GM12878 (cell line): ENCODE results near the gene SLC30A7. TPM values are rescaled to one million over a fixed set of nuclear protein-coding genes. Genes with fewer than 3 reads are reported as not detected.
A peak's percentile ranks its signal among the peaks of the same experiment; 100 is the strongest.

Experiments used
- ATAC-seq: fragments of 200-7000 bp; cut with Tn5 transposase; 3 replicates; pipeline ENCODE4 v1.9.1; 2020; ENCODE audit warnings: mild to moderate bottlenecking, moderate library complexity
- BruUV-seq: library from RNA; stranded (reverse); fragments of 400-500 nt; replicated peaks from 2 replicates; lab custom pipeline; 2021; lab: Mats Ljungman, UMichigan
- CTCF ChIA-PET: fragments of 300-600 bp; sonication (Branson Sonifier 250); formaldehyde crosslinking; extraction: SDS; loops from one replicate; lab custom pipeline; 2021; ENCODE audit warnings: inconsistent platforms; lab: Yijun Ruan, JAX
- POLR2A ChIA-PET: fragments of 350-600 bp; formaldehyde crosslinking; extraction: SDS; loops from one replicate; lab custom pipeline; 2021; ENCODE audit warnings: inconsistent platforms; lab: Charles Lee
- RAD21 ChIA-PET: fragments of 300-600 bp; sonication (Branson Sonifier 250); formaldehyde crosslinking; loops from one replicate; lab custom pipeline; 2023; ENCODE audit warnings: antibody characterized with exemption; ENCODE audit not compliant: unreplicated experiment; lab: Charles Lee
- SMC1A ChIA-PET: fragments of 300-600 bp; sonication (Branson Sonifier 250); formaldehyde crosslinking; loops from one replicate; lab custom pipeline; 2023; ENCODE audit not compliant: unreplicated experiment, uncharacterized antibody; lab: Charles Lee
- DNase-seq: peaks from one replicate; pipeline ENCODE4 v3.0.0-alpha.2; 2011; ENCODE audit warnings: low read depth, low spot score
- FAIRE-seq: peaks from 3 replicates; lab custom pipeline; 2011; peaks lifted over from hg19 to GRCh38; lab: Jason Lieb, UNC
- H2AFZ ChIP-seq: 2 replicates; pipeline ENCODE4 v1.6.0; 2011; ENCODE audit warnings: low read depth, low read length, control low read depth; ENCODE audit not compliant: control insufficient read depth
- H3K27ac ChIP-seq: 2 replicates; pipeline ENCODE4 v1.5.1; 2011; ENCODE audit warnings: control low read depth; ENCODE audit not compliant: control insufficient read depth, insufficient read depth
- H3K27me3 ChIP-seq, 2 experiments: replicated peaks in 1 of 2; 2 replicates each; pipeline versions ENCODE4 v1.6.0 to v1.6.1; 2011; ENCODE audit warnings: low read length in 1 of 2; ENCODE audit not compliant: control insufficient read depth in 2 of 2, insufficient read depth in 2 of 2
- H3K36me3 ChIP-seq, 2 experiments: 2 replicates each; pipeline ENCODE4 v1.5.1; 2011; ENCODE audit warnings: low read length in 1 of 2; ENCODE audit not compliant: control insufficient read depth in 2 of 2, insufficient read depth in 2 of 2
- H3K4me1 ChIP-seq: 2 replicates; pipeline ENCODE4 v1.6.1; 2011; ENCODE audit warnings: mild to moderate bottlenecking, low read length, moderate library complexity, mixed read lengths; ENCODE audit not compliant: control insufficient read depth, insufficient read depth
- H3K4me2 ChIP-seq: 2 replicates; pipeline ENCODE4 v1.6.0; 2011; ENCODE audit warnings: control low read depth; ENCODE audit not compliant: control insufficient read depth, insufficient read depth
- H3K4me3 ChIP-seq: fragments of 200-600 bp; sonication (generic); 2 replicates; pipeline ENCODE4 v1.5.1; 2016
- H3K79me2 ChIP-seq: 2 replicates; pipeline ENCODE4 v1.6.0; 2011; ENCODE audit warnings: low read length; ENCODE audit not compliant: control insufficient read depth, insufficient read depth
- H3K9ac ChIP-seq: 2 replicates; pipeline ENCODE4 v1.8.0; 2011; ENCODE audit warnings: low read length, control low read depth, mixed read lengths; ENCODE audit not compliant: control insufficient read depth, insufficient read depth
- H3K9me3 ChIP-seq: replicated peaks from 3 replicates; pipeline ENCODE4 v1.5.1; 2011; ENCODE audit warnings: mild to moderate bottlenecking, low read length; ENCODE audit not compliant: control insufficient read depth, insufficient read depth
- H4K20me1 ChIP-seq: 2 replicates; pipeline ENCODE4 v1.6.0; 2011; ENCODE audit not compliant: control insufficient read depth, insufficient read depth
- CBFB ChIP-seq: IDR thresholded peaks from 2 replicates; pipeline ENCODE4 v1.6.1; 2016; ENCODE audit warnings: antibody characterized with exemption, low read depth
- CBX5 ChIP-seq: sonication (generic); IDR thresholded peaks from 2 replicates; pipeline ENCODE4 v1.6.1; 2016; ENCODE audit warnings: low read depth, moderate library complexity, mild to moderate bottlenecking, inconsistent platforms
- CREM ChIP-seq: IDR thresholded peaks from 2 replicates; pipeline ENCODE4 v1.6.1; 2014; ENCODE audit warnings: antibody characterized with exemption, low read depth
- E2F4 ChIP-seq: IDR thresholded peaks from 2 replicates; pipeline ENCODE4 v1.6.1; 2012; ENCODE audit warnings: low read depth, low read length, improper control_type of control experiment
- E2F8 ChIP-seq: fragments of 450-650 bp; IDR thresholded peaks from 2 replicates; pipeline ENCODE4 v1.6.1; 2018; ENCODE audit warnings: mild to moderate bottlenecking, low read depth, moderate library complexity; ENCODE audit not compliant: partially characterized antibody
- EGR1 ChIP-seq, 2 experiments: IDR thresholded peaks; 1 replicate in 1 of 2; 2 replicates in 1 of 2; pipeline ENCODE4 v1.6.1; 2011 to 2012; ENCODE audit warnings: low read depth in 2 of 2, low read length in 2 of 2, borderline replicate concordance in 1 of 2, mild to moderate bottlenecking in 1 of 2, moderate library complexity in 1 of 2
- FOXM1 ChIP-seq: IDR thresholded peaks from 2 replicates; pipeline ENCODE4 v1.6.1; 2012; ENCODE audit warnings: low read depth, mild to moderate bottlenecking, inconsistent platforms, low read length, moderate library complexity
- HDGF ChIP-seq: fragments of 450-650 bp; IDR thresholded peaks from 2 replicates; pipeline ENCODE4 v1.6.1; 2016; ENCODE audit warnings: antibody characterized with exemption
- LARP7 ChIP-seq: fragments of 450-650 bp; IDR thresholded peaks from 2 replicates; pipeline ENCODE4 v1.6.1; 2017; ENCODE audit warnings: mild to moderate bottlenecking
- MEF2A ChIP-seq: IDR thresholded peaks from 2 replicates; pipeline ENCODE4 v1.6.1; 2011; ENCODE audit warnings: low read depth, mild to moderate bottlenecking, low read length, moderate library complexity; ENCODE audit not compliant: insufficient read depth
- MTA3 ChIP-seq: IDR thresholded peaks from 2 replicates; pipeline ENCODE4 v1.6.1; 2012; ENCODE audit warnings: low read length, inconsistent platforms, borderline replicate concordance
- NFIC ChIP-seq: IDR thresholded peaks from 2 replicates; pipeline ENCODE4 v1.6.1; 2012; ENCODE audit warnings: low read depth, mild to moderate bottlenecking, inconsistent platforms, low read length, moderate library complexity
- NR2F1 ChIP-seq: fragments of 450-650 bp; conservative IDR thresholded peaks from 2 replicates; pipeline ENCODE4 v1.6.1; 2017; ENCODE audit warnings: mild to moderate bottlenecking
- POLR2A ChIP-seq: IDR thresholded peaks from 2 replicates; pipeline ENCODE4 v1.6.1; 2011; ENCODE audit warnings: low read depth, mild to moderate bottlenecking, low read length
- RB1 ChIP-seq: fragments of 450-650 bp; formaldehyde crosslinking; IDR thresholded peaks from 2 replicates; pipeline ENCODE4 v1.6.1; 2017; ENCODE audit warnings: mild to moderate bottlenecking, borderline replicate concordance
- SIN3A ChIP-seq: IDR thresholded peaks from 2 replicates; pipeline ENCODE4 v1.6.1; 2012; ENCODE audit warnings: low read depth, low read length, improper control_type of control experiment
- TAF1 ChIP-seq: IDR thresholded peaks from 2 replicates; pipeline ENCODE4 v1.6.1; 2011; ENCODE audit warnings: mild to moderate bottlenecking, low read depth, low read length, borderline replicate concordance
- TBL1XR1 ChIP-seq: IDR thresholded peaks from 2 replicates; pipeline ENCODE4 v1.6.1; 2012; ENCODE audit warnings: low read depth, low read length, improper control_type of control experiment
- WGBS: methylation state at CpG from one replicate; pipeline ENCODE4 v1.1.6; 2016; ENCODE audit warnings: low lambda C conversion rate; ENCODE audit not compliant: insufficient replicate concordance, insufficient coverage; ENCODE audit errors: missing lambda C conversion rate; 5-methylcytosine and 5-hydroxymethylcytosine counted together
- in situ Hi-C: fragments of 300-500 bp; cut with MboI; formaldehyde crosslinking; loops from 9 replicates; pipeline ENCODE4 v1.14.3; 2018; ENCODE audit warnings: mixed read lengths
- intact Hi-C: fragments of 100-400 bp; cut with micrococcal nuclease; formaldehyde crosslinking; loops from one replicate; pipeline ENCODE4 v1.14.2; 2022; ENCODE audit not compliant: unreplicated experiment
- polyA plus RNA-seq, 11 experiments: library from polyadenylated mRNA; depleted of rRNA in 4 of 11; unstranded in 6 of 11; stranded (reverse) in 5 of 11; fragments of >200 nt; fragmentation: Nextera tagmentation in 4 of 11; fragmentation: Illumina TruSeq in 1 of 11; extraction: Ambion mirVana in 4 of 11; extraction: Trizol in 1 of 11; gene quantifications; 1 replicate in 1 of 11; 2 replicates in 10 of 11; pipeline versions ENCODE4 v1.2.1 to v1.2.3, GENCODE V29; 2011 to 2016; ENCODE audit warnings: inconsistent platforms in 2 of 11, missing spikeins in 2 of 11, low read depth in 1 of 11
- total RNA-seq, 4 experiments: library from RNA; depleted of rRNA in 3 of 4; stranded (reverse); fragments of >200 nt in 3 of 4; fragmentation: Illumina TruSeq in 1 of 4; extraction: Trizol in 1 of 4; gene quantifications; 2 replicates each; pipeline versions ENCODE4 v1.2.1 to v1.2.3, GENCODE V29; 2013 to 2021
- TF ChIP-seq, protein P1 (sequence below): IDR thresholded peaks from 2 replicates; pipeline ENCODE4 v1.6.1; 2011; ENCODE audit warnings: borderline replicate concordance, low read depth, mild to moderate bottlenecking, moderate library complexity, mixed read lengths, low read length; ENCODE audit not compliant: insufficient read depth; ENCODE audit errors: extremely low read length

SLC30A7 gene
- total and polyA plus RNA-seq, 10 of the 15 experiments (the other 5 are each of a cell fraction or from before 2014, with no cell fraction given), result 4.4 to 23.3 (median 16.9) TPM

DNA sequence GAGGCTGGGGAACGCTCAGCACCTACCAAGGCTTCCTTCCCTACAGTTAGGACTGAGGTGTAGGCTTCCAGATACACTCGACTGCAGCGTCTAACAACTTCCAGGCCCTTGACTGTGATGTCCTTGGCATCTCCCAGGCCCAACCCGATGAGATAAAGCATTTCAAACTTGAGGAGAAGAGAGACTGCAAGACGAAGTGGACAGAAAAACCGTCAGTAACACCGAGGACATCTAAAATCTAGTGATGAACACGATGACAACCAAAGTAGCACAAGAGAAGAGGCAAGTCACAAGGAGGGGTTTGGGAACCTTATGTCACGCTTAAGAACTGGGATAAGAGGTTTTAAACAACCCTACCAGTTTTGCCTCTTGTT is 129.4 kb downstream of the SLC30A7 start:
- RAD21 ChIA-PET, result interaction anchor here (0.8 to 1.6 kb wide), 3 partner anchors 213 to 382 kb away, joined by 3 to 5 read pairs (median 4); no protein-coding TSS in a partner anchor
- no peak for TF ChIP-seq CBFB
- TF ChIP-seq POLR2A, result no peak
- TF ChIP-seq MTA3, result 0 out of 2 replicates have a peak, but pooled peaks have one; percentile 64
- TF ChIP-seq NFIC, result no peak
- TF ChIP-seq E2F8, result no peak
- TF ChIP-seq NR2F1, result no peak
- TF ChIP-seq CBX5, result no peak
- TF ChIP-seq EGR1 (IDR thresholded peaks at IDR 0.05; ENCODE audit: borderline replicate concordance in 1 of 2, low read depth in 2 of 2, low read length in 2 of 2), result 0 out of 3 replicates have a peak, but pooled peaks of 1 of the 2 experiments have one; percentile 16
- TF ChIP-seq RB1, result no peak
- no peak for TF ChIP-seq TBL1XR1
- no peak for TF ChIP-seq LARP7
- TF ChIP-seq TAF1, result no peak
- TF ChIP-seq FOXM1, result peak; percentile 34; the same call in 1 of the 2 replicates
- no peak for TF ChIP-seq MEF2A
- no peak for TF ChIP-seq CREM
- TF ChIP-seq HDGF, result peak; percentile 28; the same call in 1 of the 2 replicates
- no peak for TF ChIP-seq SIN3A
- TF ChIP-seq, protein P1, sequence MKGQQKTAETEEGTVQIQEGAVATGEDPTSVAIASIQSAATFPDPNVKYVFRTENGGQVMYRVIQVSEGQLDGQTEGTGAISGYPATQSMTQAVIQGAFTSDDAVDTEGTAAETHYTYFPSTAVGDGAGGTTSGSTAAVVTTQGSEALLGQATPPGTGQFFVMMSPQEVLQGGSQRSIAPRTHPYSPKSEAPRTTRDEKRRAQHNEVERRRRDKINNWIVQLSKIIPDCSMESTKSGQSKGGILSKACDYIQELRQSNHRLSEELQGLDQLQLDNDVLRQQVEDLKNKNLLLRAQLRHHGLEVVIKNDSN, result no peak
- no peak for TF ChIP-seq E2F4
- TF ChIP-seq, all 136 proteins: peak for 4
- DNase-seq, result peak; percentile 23
- intact Hi-C loops, result loop anchor here (2.0 to 5.0 kb wide), 4 partner anchors 97 to 264 kb away; partner anchors contain the start of gene S1PR1
- Histone ChIP-seq H3K79me2 (peaks cover 59% of the 10 kb centered on the region), H4K20me1 (no peaks in the 10 kb centered on the region), H3K9ac (peak overlapping the region; percentile 96), H3K4me1 (peaks cover 18% of the 10 kb centered on the region), H2AFZ (peak overlapping the region; percentile 95), H3K27me3 (no peaks in the 10 kb centered on the region), H3K36me3 (0 out of 4 replicates have a peak, but pooled peaks cover 0 to 3% of the 10 kb centered on the region in 2 experiments), H3K4me2 (peak overlapping the region; percentile 61), H3K27ac (peak overlapping the region; percentile 94), H3K9me3 (no peaks in the 10 kb centered on the region), H3K4me3 (peak overlapping the region; percentile 74)
- in situ Hi-C loops, result no loop called here
- ChIA-PET POLR2A (no interaction called here), CTCF (interaction anchor here (1.0 to 1.6 kb wide), 3 partner anchors 213 to 263 kb away, joined by 3 to 5 read pairs (median 3); no protein-coding TSS in a partner anchor), SMC1A (interaction anchor here (1.3 to 2.1 kb wide), 3 partner anchors 12 to 154 kb away, joined by 5 to 9 read pairs (median 6); no protein-coding TSS in a partner anchor)
- FAIRE-seq, result peak; percentile 59
- TSS peak; percentile 88 for BruUV-seq
- peak; percentile 42 for ATAC-seq
- under 1% methylated on average over 9 of the region's 9 CpGs for WGBS
